ENCODE results near the gene TMEM200A. TPM values are rescaled to one million over a fixed set of nuclear protein-coding genes. Genes with fewer than 3 reads are reported as not detected.

The TMEM200A gene
- total RNA-seq, result 0.26 and 0.79 TPM in 2 replicates

DNA sequence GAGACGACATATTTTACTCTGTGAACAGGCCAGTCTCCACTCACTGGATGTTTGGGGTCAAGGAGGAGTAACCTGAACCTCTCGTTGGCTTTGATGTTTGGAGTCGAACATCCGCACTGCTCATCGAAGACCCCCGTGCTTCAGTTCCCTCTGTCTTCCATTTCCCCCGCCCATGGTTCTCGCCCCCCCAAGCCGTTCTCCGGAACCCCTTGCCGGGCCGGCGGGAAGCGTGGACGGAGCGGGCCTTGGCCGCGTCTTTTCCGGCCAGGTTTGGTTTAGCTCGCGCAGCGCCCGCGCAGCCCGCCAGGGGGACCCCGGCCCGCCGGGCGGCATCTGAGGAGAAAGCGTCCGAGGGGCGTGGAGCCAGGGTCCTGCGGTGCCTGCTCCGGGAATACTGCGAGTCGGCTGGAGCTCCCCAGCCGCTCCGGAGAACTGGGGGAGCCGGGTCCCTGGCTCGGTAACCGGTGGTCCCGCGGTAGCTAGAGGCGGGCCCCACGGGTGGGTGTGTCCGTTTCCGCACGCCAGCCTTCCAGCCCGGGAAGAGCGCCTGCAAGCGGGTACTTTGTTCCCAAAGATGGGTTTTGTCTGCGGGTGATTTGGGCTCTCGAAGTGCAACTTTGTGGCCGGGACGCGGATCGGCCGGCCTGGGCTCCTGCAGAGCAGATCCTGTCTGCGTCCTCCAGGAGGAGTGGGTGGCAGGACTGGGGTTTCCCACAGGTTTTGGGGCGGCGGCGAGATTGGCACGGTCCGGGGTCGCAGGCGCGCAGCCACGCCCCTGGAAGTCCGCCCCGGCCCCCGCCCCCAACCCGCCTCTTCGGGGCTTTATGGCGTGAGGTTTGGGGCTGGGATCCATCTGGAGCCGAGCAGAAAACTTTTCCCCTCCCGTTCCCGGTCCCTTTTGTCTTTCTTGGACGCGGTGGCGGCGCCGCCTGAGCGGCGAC is at the start of gene TMEM200A:
Gene TMEM200A, plus strand, starts transcription at position 852 of the 941 bp plus-strand sequence. CDS start 74,406 bp downstream, outside the sequence.
- DNase-seq (ENCODE audit: low read depth) (no peak), FAIRE-seq (no peak)
- TF ChIP-seq, protein P1, sequence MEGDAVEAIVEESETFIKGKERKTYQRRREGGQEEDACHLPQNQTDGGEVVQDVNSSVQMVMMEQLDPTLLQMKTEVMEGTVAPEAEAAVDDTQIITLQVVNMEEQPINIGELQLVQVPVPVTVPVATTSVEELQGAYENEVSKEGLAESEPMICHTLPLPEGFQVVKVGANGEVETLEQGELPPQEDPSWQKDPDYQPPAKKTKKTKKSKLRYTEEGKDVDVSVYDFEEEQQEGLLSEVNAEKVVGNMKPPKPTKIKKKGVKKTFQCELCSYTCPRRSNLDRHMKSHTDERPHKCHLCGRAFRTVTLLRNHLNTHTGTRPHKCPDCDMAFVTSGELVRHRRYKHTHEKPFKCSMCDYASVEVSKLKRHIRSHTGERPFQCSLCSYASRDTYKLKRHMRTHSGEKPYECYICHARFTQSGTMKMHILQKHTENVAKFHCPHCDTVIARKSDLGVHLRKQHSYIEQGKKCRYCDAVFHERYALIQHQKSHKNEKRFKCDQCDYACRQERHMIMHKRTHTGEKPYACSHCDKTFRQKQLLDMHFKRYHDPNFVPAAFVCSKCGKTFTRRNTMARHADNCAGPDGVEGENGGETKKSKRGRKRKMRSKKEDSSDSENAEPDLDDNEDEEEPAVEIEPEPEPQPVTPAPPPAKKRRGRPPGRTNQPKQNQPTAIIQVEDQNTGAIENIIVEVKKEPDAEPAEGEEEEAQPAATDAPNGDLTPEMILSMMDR (IDR thresholded peaks at IDR 0.05; ENCODE audit: insufficient read depth, low read length, severe bottlenecking), result peak; percentile 65
- Histone ChIP-seq H3K4me3 (ENCODE audit: low read depth, low read length) (peak within 1 kb of the TSS; percentile 30), H3K36me3 (ENCODE audit: control insufficient read depth, insufficient read depth, low read length) (no peaks in the 10 kb centered on the region), H3K27me3 (ENCODE audit: control insufficient read depth, insufficient read depth, low read length) (peaks cover 11% of the 10 kb centered on the region)

- Histone ChIP-seq H3K27me3 (ENCODE audit: control insufficient read depth, insufficient read depth, low read length) (peaks cover 2% of the 10 kb centered on the region), H3K4me3 (ENCODE audit: low read depth, low read length) (no peak overlapping the region), H3K36me3 (ENCODE audit: control insufficient read depth, insufficient read depth, low read length) (no peaks in the 10 kb centered on the region)
- TF ChIP-seq, protein P1 (IDR thresholded peaks at IDR 0.05; ENCODE audit: insufficient read depth, low read length, severe bottlenecking), result no peak
- DNase-seq (ENCODE audit: low read depth) (peak; percentile 22), FAIRE-seq (no peak)
These were observed 44.9 kb upstream of the TMEM200A start for GRCh38 chr6:130320908-130321307.

GRCh38 chr6:130322673-130323268 is 43.0 kb upstream of the TMEM200A start:
- Histone ChIP-seq H3K36me3 (ENCODE audit: control insufficient read depth, insufficient read depth, low read length) (no peaks in the 10 kb centered on the region), H3K4me3 (ENCODE audit: low read depth, low read length) (no peak overlapping the region), H3K27me3 (ENCODE audit: control insufficient read depth, insufficient read depth, low read length) (peaks cover 2% of the 10 kb centered on the region)
- DNase-seq (ENCODE audit: low read depth) (peak; percentile 57), FAIRE-seq (no peak)
- TF ChIP-seq, protein P1 (IDR thresholded peaks at IDR 0.05; ENCODE audit: insufficient read depth, low read length, severe bottlenecking), result peak; percentile 70

- FAIRE-seq, result no peak
- Histone ChIP-seq H3K27me3 (ENCODE audit: control insufficient read depth, insufficient read depth, low read length) (peaks cover 2% of the 10 kb centered on the region), H3K36me3 (ENCODE audit: control insufficient read depth, insufficient read depth, low read length) (no peaks in the 10 kb centered on the region), H3K4me3 (ENCODE audit: low read depth, low read length) (no peak overlapping the region)
- peak; percentile 23 for DNase-seq (ENCODE audit: low read depth)
- TF ChIP-seq, protein P1 (IDR thresholded peaks at IDR 0.05; ENCODE audit: insufficient read depth, low read length, severe bottlenecking), result no peak
These were observed 41.2 kb upstream of the TMEM200A start for GRCh38 chr6:130324657-130325056.

DNA sequence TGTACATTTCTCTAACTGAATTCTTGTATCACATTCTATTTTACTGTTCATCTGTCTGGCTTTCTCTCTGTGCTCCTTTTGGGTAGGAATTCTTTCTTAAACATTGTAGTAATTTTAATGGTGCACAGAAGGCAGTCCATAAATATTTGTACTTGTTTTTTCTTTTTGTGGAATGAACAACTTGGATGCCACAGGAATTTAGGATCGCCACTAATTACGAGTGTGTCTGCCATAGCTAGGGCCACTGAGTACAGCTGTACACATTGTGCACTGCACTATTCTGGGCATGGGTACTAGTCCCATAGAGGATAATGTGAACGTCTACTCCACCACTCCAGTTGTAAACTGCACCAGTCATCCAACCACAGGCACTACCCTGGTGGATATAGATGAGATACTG is 39.3 kb upstream of the TMEM200A start:
- TF ChIP-seq, protein P1 (IDR thresholded peaks at IDR 0.05; ENCODE audit: insufficient read depth, low read length, severe bottlenecking), result no peak
- Histone ChIP-seq H3K36me3 (ENCODE audit: control insufficient read depth, insufficient read depth, low read length) (no peaks in the 10 kb centered on the region), H3K27me3 (ENCODE audit: control insufficient read depth, insufficient read depth, low read length) (peaks cover 2% of the 10 kb centered on the region), H3K4me3 (ENCODE audit: low read depth, low read length) (no peak overlapping the region)
- FAIRE-seq (no peak), DNase-seq (ENCODE audit: low read depth) (no peak)
